Testis (tissue), 3 donors: ENCODE measurements around the gene NLRC5. TPM values are rescaled to one million over a fixed set of nuclear protein-coding genes. Genes with fewer than 3 reads are reported as not detected.
"Not testable (repeated sequence)": the region's sequence is repeated elsewhere in the genome, so short reads cannot be mapped to it uniquely, and the experiment has no call there.

Experiments used
- DNase-seq: peaks from one replicate; pipeline ENCODE4 v3.0.0-alpha.2; 2019
- H3K27ac ChIP-seq, 2 donors: fragments of 200-600 bp; sonication (generic); one replicate each; pipeline ENCODE4 v1.5.1; 2019
- H3K27me3 ChIP-seq: fragments of 200-600 bp; sonication (generic); one replicate; pipeline ENCODE4 v1.5.1; 2019
- H3K36me3 ChIP-seq: fragments of 200-600 bp; sonication (generic); one replicate; pipeline ENCODE4 v1.5.1; 2017; ENCODE audit warnings: low read depth; ENCODE audit errors: missing control alignments
- H3K4me1 ChIP-seq: fragments of 200-600 bp; sonication (generic); one replicate; pipeline ENCODE4 v1.5.1; 2019
- H3K4me3 ChIP-seq, 2 donors: fragments of 200-600 bp; sonication (generic); one replicate each; pipeline ENCODE4 v1.5.1; 2017 to 2019
- H3K9me3 ChIP-seq: fragments of 200-600 bp; sonication (generic); one replicate; pipeline ENCODE4 v1.5.1; 2017
- POLR2A ChIP-seq: fragments of 450-650 bp; IDR thresholded peaks from one replicate; pipeline ENCODE4 v1.6.1; 2017; ENCODE audit warnings: antibody characterized with exemption, mild to moderate bottlenecking, moderate library complexity
- WGBS, 2 donors: methylation state at CpG; one replicate each; pipeline ENCODE4 v1.1.5; 2018; 5-methylcytosine and 5-hydroxymethylcytosine counted together
- intact Hi-C: fragments of 100-400 bp; cut with DNase I; formaldehyde crosslinking; loops from one replicate; pipeline ENCODE4 v1.15.1; 2023; ENCODE audit warnings: low total_unique reads
- polyA plus RNA-seq: library from polyadenylated mRNA; stranded (reverse); fragments of 350-450 nt; fragmentation: Illumina TruSeq; extraction: RNeasy Lipid Tissue Mini Kit (QIAGEN cat#74804); gene quantifications from one replicate; pipeline ENCODE4 v1.2.3, GENCODE V29; 2014; ENCODE audit warnings: low read depth, low replicate concordance; ENCODE audit not compliant: insufficient read depth
- total RNA-seq, 2 donors: library from RNA; depleted of rRNA; stranded (reverse); fragments of >200 nt; gene quantifications; one replicate each; pipeline ENCODE4 v1.2.3, GENCODE V29; 2016
- TF ChIP-seq, protein P1 (sequence below), 3 experiments: fragments of 450-650 bp in 2 of 3; fragments of 200-600 bp in 1 of 3; sonication (generic) in 1 of 3; IDR thresholded peaks; one replicate each; pipeline ENCODE4 v1.5.1; 2016 to 2019; ENCODE audit warnings: antibody characterized with exemption in 3 of 3, mild to moderate bottlenecking in 2 of 3, moderate library complexity in 1 of 3

Gene NLRC5
- total and polyA plus RNA-seq, 3 donors from 2014 or later, result 10.3 to 14.9 (median 12.0) TPM

- intact Hi-C loops, result loop anchor here (10.0 kb wide), 1 partner anchor 198 kb away; no protein-coding TSS in a partner anchor
- H3K27me3 ChIP-seq, result no peaks in the 10 kb centered on the region
- peaks cover 9% of the 10 kb centered on the region for H3K4me1 ChIP-seq
- H3K36me3 ChIP-seq, result no peaks in the 10 kb centered on the region
- TF ChIP-seq, protein P1, sequence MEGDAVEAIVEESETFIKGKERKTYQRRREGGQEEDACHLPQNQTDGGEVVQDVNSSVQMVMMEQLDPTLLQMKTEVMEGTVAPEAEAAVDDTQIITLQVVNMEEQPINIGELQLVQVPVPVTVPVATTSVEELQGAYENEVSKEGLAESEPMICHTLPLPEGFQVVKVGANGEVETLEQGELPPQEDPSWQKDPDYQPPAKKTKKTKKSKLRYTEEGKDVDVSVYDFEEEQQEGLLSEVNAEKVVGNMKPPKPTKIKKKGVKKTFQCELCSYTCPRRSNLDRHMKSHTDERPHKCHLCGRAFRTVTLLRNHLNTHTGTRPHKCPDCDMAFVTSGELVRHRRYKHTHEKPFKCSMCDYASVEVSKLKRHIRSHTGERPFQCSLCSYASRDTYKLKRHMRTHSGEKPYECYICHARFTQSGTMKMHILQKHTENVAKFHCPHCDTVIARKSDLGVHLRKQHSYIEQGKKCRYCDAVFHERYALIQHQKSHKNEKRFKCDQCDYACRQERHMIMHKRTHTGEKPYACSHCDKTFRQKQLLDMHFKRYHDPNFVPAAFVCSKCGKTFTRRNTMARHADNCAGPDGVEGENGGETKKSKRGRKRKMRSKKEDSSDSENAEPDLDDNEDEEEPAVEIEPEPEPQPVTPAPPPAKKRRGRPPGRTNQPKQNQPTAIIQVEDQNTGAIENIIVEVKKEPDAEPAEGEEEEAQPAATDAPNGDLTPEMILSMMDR (IDR thresholded peaks at IDR 0.05), result no peak
- TF ChIP-seq POLR2A, result no peak
- H3K27ac ChIP-seq, result no peak overlapping the region
- DNase-seq, result no peak
- H3K9me3 ChIP-seq, result no peaks in the 10 kb centered on the region
- no peak overlapping the region for H3K4me3 ChIP-seq
- 88 to 95% methylated on average over 2 of the region's 2 CpGs for WGBS, 2 donors
These were observed 107.4 kb downstream of the NLRC5 start for GRCh38 chr16:57096793-57097192.

GRCh38 chr16:57098188-57098841 lies 109.0 kb downstream of the NLRC5 start:
- no peak for DNase-seq
- Histone ChIP-seq H3K36me3 (no peaks in the 10 kb centered on the region), H3K4me1 (peaks cover 6% of the 10 kb centered on the region), H3K4me3 (no peak overlapping the region), H3K27me3 (no peaks in the 10 kb centered on the region), H3K9me3 (no peaks in the 10 kb centered on the region), H3K27ac (no peak overlapping the region)
- TF ChIP-seq, protein P1 (IDR thresholded peaks at IDR 0.05), result no peak
- TF ChIP-seq POLR2A, result no peak
- intact Hi-C loops, result loop anchor here (10.0 kb wide), 1 partner anchor 196 kb away; no protein-coding TSS in a partner anchor
- WGBS, 2 donors, result 83 to 96% methylated on average over 6 to 14 of the region's 14 CpGs

DNA sequence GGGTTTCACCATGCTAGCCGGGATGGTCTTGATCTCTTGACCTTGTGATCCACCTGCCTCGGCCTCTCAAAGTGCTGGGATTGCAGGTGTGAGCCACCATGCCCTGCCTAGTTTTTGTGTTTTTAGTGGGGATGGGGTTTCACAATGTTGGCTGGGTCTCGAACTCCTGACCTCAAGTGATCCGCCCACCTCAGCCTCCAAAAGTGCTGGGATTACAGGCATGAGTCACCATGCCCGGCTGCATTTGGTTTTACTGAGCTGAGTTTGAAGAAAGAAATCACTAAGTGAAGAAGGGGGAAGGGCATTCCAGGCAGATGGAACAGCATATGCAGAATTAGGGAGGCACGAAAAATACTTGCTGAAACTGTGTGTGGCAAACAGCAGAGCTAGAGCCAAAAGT lies 110.6 kb downstream of the NLRC5 start:
- not testable (repeated sequence) for H3K9me3 ChIP-seq, H3K27me3 ChIP-seq, DNase-seq, H3K36me3 ChIP-seq, H3K4me1 ChIP-seq, H3K4me3 ChIP-seq, H3K27ac ChIP-seq
- intact Hi-C loops, result loop anchor here (10.0 kb wide), 1 partner anchor 195 kb away; no protein-coding TSS in a partner anchor
- WGBS, 2 donors, result 87 to 88% methylated on average over 6 of the region's 6 CpGs

- Histone ChIP-seq H3K27me3 (no peaks in the 10 kb centered on the region), H3K36me3 (no peaks in the 10 kb centered on the region), H3K27ac (no peak overlapping the region), H3K9me3 (no peaks in the 10 kb centered on the region), H3K4me1 (no peaks in the 10 kb centered on the region), H3K4me3 (no peak overlapping the region)
- WGBS, 2 donors, result 86 to 93% methylated on average over 1 of the region's 1 CpG
- intact Hi-C loops, result no loop called here
- no peak for DNase-seq
- TF ChIP-seq, protein P1 (IDR thresholded peaks at IDR 0.05), result no peak
- no peak for TF ChIP-seq POLR2A
These were observed 111.1 kb downstream of the NLRC5 start for GRCh38 chr16:57100445-57100844.

DNA sequence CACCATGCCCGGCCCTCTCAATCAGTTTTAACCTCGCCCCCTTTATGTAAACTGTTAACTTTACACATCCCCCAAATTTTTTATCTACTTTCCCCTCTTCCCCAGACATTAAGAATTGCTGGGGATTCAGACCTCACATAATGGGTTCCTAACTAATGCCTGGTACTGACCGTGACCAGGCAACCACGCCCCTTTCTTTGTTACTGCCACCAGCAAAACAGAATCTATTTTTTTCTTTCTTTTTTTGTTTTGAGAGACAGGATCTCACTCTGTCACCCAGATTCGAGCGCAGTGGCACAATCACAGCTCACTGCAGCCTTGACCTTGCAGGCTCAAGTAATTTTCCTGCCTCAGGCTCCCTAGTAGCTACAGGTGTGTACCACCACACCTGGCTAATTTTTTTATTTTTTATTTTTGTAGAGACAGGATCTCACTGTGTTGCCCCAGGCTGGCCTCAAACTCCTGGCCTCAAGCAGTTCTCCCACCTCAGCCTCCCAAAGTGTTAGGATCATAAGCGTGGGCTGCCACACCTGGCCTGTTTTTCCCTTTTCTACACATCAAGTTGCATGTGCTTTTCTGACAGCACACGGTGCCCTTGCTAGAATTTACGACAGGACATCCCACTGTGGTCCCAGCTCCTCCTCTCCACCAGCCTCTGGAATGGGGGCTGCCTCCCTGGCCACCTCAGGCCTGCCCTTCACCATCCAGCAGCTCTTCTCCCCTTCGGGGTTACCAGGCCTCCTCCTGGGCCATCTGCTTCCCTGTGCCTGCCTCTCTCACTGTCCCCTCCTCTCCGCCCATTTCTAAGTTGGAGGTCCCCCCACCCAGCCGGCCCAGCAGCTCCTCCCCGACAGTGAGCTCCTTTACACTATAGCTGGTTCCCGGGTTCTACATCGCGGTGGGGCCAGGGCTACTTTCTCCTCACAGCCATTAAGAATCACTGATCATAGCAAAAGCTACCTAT lies 113.8 kb downstream of the NLRC5 start:
- H3K4me3 ChIP-seq, result no peak overlapping the region
- no peaks in the 10 kb centered on the region for H3K27me3 ChIP-seq
- no peak for DNase-seq
- WGBS, 2 donors, result 82% methylated on average over 16 of the region's 16 CpGs
- H3K4me1 ChIP-seq, result no peaks in the 10 kb centered on the region
- TF ChIP-seq, protein P1 (IDR thresholded peaks at IDR 0.05), result no peak
- TF ChIP-seq POLR2A, result no peak
- no peaks in the 10 kb centered on the region for H3K9me3 ChIP-seq
- no peak overlapping the region for H3K27ac ChIP-seq
- H3K36me3 ChIP-seq, result no peaks in the 10 kb centered on the region
- intact Hi-C loops, result no loop called here
